Ishikawa (cell line): ENCODE measurements around the gene NTF3.

Experiments
- CEBPB ChIP-seq: IDR thresholded peaks from 2 replicates; pipeline ENCODE4 v1.6.1; 2012
- CREB1 ChIP-seq: IDR thresholded peaks from 2 replicates; pipeline ENCODE4 v1.6.1; 2012; ENCODE audit warnings: low read depth
- EGR1 ChIP-seq: IDR thresholded peaks from 2 replicates; pipeline ENCODE4 v1.6.1; 2012
- EP300 ChIP-seq: IDR thresholded peaks from 2 replicates; pipeline ENCODE4 v1.6.1; 2012; ENCODE audit warnings: borderline replicate concordance
- MAX ChIP-seq: IDR thresholded peaks from 2 replicates; pipeline ENCODE4 v1.6.1; 2012
- NFIC ChIP-seq: IDR thresholded peaks from 2 replicates; pipeline ENCODE4 v1.6.1; 2012
- RAD21 ChIP-seq: IDR thresholded peaks from 2 replicates; pipeline ENCODE4 v1.6.1; 2012; ENCODE audit warnings: low read depth
- TAF1 ChIP-seq: IDR thresholded peaks from 2 replicates; pipeline ENCODE4 v1.6.1; 2012; ENCODE audit warnings: low read depth, mild to moderate bottlenecking
- TCF12 ChIP-seq: IDR thresholded peaks from 2 replicates; pipeline ENCODE4 v1.6.1; 2012; ENCODE audit warnings: low read depth
- TEAD4 ChIP-seq: IDR thresholded peaks from 2 replicates; pipeline ENCODE4 v1.6.1; 2012
- YY1 ChIP-seq: IDR thresholded peaks from 2 replicates; pipeline ENCODE4 v1.6.1; 2012; ENCODE audit warnings: low read depth
- ZBTB7A ChIP-seq: IDR thresholded peaks from 2 replicates; pipeline ENCODE4 v1.6.1; 2012; ENCODE audit warnings: low read depth
- TF ChIP-seq, protein P1 (sequence below): IDR thresholded peaks from 2 replicates; pipeline ENCODE4 v1.6.1; 2012; ENCODE audit warnings: low read depth, mild to moderate bottlenecking

GRCh38 chr12:5441497-5442236, 9.8 kb downstream of the NTF3 start:
- TF ChIP-seq EGR1 (no peak), TAF1 (no peak), RAD21 (peak; percentile 24; the same call in 1 of the 2 replicates), MAX (peak; percentile 62; the same call in 1 of the 2 replicates), CEBPB (no peak), TEAD4 (peak; percentile 98), TCF12 (peak; percentile 90), NFIC (peak; percentile 91), EP300 (peak; percentile 94), YY1 (no peak), CREB1 (no peak), ZBTB7A (no peak)
- TF ChIP-seq, protein P1, sequence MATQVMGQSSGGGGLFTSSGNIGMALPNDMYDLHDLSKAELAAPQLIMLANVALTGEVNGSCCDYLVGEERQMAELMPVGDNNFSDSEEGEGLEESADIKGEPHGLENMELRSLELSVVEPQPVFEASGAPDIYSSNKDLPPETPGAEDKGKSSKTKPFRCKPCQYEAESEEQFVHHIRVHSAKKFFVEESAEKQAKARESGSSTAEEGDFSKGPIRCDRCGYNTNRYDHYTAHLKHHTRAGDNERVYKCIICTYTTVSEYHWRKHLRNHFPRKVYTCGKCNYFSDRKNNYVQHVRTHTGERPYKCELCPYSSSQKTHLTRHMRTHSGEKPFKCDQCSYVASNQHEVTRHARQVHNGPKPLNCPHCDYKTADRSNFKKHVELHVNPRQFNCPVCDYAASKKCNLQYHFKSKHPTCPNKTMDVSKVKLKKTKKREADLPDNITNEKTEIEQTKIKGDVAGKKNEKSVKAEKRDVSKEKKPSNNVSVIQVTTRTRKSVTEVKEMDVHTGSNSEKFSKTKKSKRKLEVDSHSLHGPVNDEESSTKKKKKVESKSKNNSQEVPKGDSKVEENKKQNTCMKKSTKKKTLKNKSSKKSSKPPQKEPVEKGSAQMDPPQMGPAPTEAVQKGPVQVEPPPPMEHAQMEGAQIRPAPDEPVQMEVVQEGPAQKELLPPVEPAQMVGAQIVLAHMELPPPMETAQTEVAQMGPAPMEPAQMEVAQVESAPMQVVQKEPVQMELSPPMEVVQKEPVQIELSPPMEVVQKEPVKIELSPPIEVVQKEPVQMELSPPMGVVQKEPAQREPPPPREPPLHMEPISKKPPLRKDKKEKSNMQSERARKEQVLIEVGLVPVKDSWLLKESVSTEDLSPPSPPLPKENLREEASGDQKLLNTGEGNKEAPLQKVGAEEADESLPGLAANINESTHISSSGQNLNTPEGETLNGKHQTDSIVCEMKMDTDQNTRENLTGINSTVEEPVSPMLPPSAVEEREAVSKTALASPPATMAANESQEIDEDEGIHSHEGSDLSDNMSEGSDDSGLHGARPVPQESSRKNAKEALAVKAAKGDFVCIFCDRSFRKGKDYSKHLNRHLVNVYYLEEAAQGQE = no peak
